MG63 (cell line): ENCODE data around the gene CCL19. TPM values are rescaled to one million over a fixed set of nuclear protein-coding genes. Genes with fewer than 3 reads are reported as not detected.

ENCODE experiments used
- DNase-seq: peaks from one replicate; pipeline ENCODE4 v3.0.0-alpha.2; 2020
- H3K27me3 ChIP-seq: fragments of 250-450 bp; sonication (Bioruptor Pico); 2 replicates; pipeline ENCODE4 v1.5.1; 2020; ENCODE audit warnings: mild to moderate bottlenecking, moderate library complexity
- H3K36me3 ChIP-seq: fragments of 250-450 bp; sonication (Bioruptor Pico); 2 replicates; pipeline ENCODE4 v1.5.1; 2020; ENCODE audit warnings: mild to moderate bottlenecking, moderate library complexity
- H3K4me3 ChIP-seq: fragments of 250-450 bp; sonication (Bioruptor Pico); 2 replicates; pipeline ENCODE4 v1.5.1; 2020; ENCODE audit warnings: mild to moderate bottlenecking, moderate library complexity
- H3K9me3 ChIP-seq: fragments of 250-450 bp; sonication (Bioruptor Pico); 2 replicates; pipeline ENCODE4 v1.5.1; 2020; ENCODE audit warnings: mild to moderate bottlenecking, moderate library complexity
- total RNA-seq: library from RNA; depleted of rRNA; stranded (reverse); fragments of >200 nt; shearing (Covaris generic); gene quantifications from 2 replicates; pipeline ENCODE4 v1.2.3, GENCODE V29; 2014; ENCODE audit warnings: low replicate concordance

The CCL19 gene
- total RNA-seq, 1 experiment from 2014 or later, result not detected

DNA sequence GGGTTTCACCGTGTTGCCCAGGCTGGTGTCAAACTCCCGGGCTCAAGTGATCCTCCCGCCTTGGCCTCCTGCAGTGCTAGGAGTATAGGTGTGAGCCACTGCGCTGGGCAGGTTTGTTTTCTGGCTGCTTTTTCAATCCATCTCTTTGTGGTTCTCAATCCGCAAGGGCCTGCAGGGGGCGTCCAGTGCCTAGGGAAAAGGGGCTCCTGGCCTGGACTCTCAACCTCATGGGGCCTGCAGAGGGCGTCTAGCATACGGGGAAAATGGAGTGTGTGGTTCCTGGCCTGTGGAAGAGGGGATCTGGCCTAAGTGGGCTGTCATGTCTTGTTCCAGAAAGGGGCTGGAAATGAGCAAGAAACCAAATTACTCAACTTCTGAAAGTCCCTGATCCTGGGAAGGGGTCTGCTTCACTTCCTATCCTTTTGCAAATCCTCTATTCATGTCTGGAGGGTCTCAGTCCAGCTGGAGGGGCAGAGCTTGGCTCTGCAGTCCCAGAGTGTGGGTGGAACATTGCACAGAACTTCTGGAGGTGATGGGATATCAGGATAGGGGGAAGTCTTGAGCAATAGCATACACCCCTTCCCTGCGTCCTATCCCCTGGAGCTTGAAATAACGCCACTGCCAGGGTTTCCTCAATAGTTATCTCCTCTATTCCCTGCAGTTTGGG lies 15.9 kb downstream of the CCL19 start:
- no peaks in the 10 kb centered on the region for H3K27me3 ChIP-seq
- DNase-seq, result peak; percentile 17
- H3K4me3 ChIP-seq, result no peak overlapping the region
- no peaks in the 10 kb centered on the region for H3K36me3 ChIP-seq
- no peaks in the 10 kb centered on the region for H3K9me3 ChIP-seq

GRCh38 chr9:34674440-34674839 lies 16.6 kb downstream of the CCL19 start:
- DNase-seq, result no peak
- H3K9me3 ChIP-seq, result no peaks in the 10 kb centered on the region
- H3K36me3 ChIP-seq, result no peaks in the 10 kb centered on the region
- no peaks in the 10 kb centered on the region for H3K27me3 ChIP-seq
- no peak overlapping the region for H3K4me3 ChIP-seq

DNA sequence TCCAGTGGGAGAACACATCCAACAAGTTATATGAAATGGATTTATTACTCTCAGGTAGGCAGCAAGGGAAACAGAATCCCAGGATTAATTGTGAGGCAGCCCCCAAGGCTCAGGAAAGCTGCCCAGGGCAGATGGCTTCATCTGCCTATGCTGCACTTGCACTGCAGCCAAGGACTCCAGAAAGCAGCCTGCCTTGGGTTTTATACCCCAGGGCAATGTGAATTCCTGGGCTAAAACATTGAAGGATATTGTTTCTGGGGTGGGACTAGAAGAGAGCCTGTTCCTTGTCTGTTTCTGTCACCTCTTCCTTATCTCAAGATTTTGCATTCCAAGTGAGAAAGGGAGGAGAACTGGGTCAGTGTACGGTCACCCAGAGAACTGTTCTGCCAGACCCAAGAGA lies 19.8 kb downstream of the CCL19 start:
- Histone ChIP-seq H3K4me3 (no peak overlapping the region), H3K36me3 (no peaks in the 10 kb centered on the region), H3K27me3 (no peaks in the 10 kb centered on the region), H3K9me3 (no peaks in the 10 kb centered on the region)
- DNase-seq, result no peak

GRCh38 chr9:34669809-34670562 lies 21.1 kb downstream of the CCL19 start:
- no peak for DNase-seq
- Histone ChIP-seq H3K27me3 (no peaks in the 10 kb centered on the region), H3K36me3 (no peaks in the 10 kb centered on the region), H3K9me3 (no peaks in the 10 kb centered on the region), H3K4me3 (no peak overlapping the region)

DNA sequence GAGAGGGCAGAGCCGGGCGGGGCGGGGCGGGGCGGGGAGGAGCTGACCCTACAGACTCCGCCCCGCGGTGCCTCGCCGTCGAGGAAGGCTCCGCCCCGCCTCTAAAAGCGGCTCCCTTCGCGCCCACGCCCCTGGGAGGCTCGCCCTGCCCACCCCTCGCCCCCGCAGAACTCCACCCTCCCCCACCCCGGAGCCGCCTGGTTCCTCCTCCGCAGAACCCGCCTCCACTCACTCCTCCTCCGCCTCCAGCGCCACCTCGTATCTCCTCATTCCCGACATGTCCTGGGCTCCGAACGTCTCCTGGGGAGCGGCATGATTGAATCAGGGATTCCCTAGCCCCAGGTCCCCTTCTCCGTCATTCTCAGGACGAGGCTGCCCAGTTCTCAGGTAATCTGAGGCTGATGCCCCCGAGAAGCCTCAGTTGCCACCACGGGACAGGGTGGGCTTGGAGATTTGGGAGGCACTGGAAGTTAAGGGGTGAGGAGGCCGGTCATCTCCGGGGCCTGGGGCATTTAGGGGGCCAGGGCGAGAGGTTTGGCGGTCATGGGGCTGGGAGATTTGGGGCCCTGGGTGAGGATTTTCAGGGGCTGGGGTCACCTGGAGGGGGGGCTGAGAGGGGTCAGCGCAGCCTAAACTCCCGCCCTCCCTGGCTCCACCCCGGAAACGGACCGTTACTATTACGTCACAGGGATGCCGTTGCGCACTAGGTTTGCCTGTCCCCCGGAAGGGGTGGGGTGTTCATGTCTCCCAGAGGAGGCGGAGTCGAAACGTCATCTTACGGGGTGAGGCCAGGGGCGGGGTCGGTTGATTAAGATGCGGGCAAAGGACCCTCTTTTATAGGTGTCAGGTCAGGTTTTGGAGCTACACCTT lies 25.5 kb downstream of the CCL19 start:
- peak overlapping the region; percentile 86 for H3K4me3 ChIP-seq
- H3K36me3 ChIP-seq, result no peaks in the 10 kb centered on the region
- no peaks in the 10 kb centered on the region for H3K9me3 ChIP-seq
- H3K27me3 ChIP-seq, result no peaks in the 10 kb centered on the region
- DNase-seq, result peak; percentile 84

DNA sequence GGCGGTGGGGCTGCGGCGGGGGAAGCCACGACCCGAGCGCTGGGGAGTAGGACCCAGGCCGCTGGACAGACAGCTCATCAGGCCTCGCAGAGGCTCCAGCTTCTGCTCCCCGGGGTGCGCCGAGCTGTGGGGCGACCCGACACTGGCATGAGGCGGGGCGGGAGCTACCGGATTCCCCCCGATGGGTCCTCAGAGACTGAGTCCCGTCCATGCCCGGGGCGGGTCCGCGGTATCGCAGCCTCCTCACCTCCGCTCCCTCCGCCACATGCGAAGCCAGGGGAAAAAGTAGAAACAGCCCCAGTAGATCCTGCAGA lies 26.1 kb downstream of the CCL19 start:
- no peak for DNase-seq
- Histone ChIP-seq H3K27me3 (no peaks in the 10 kb centered on the region), H3K9me3 (no peaks in the 10 kb centered on the region), H3K4me3 (peak overlapping the region; percentile 86), H3K36me3 (no peaks in the 10 kb centered on the region)

- H3K4me3 ChIP-seq, result peak overlapping the region; percentile 86
- H3K36me3 ChIP-seq, result no peaks in the 10 kb centered on the region
- DNase-seq, result peak; percentile 72
- H3K9me3 ChIP-seq, result no peaks in the 10 kb centered on the region
- no peaks in the 10 kb centered on the region for H3K27me3 ChIP-seq
Measured at GRCh38 chr9:34664281-34665066, 26.6 kb downstream of the CCL19 start.

GRCh38 chr9:34663303-34663605 lies 27.8 kb downstream of the CCL19 start:
- H3K9me3 ChIP-seq, result no peaks in the 10 kb centered on the region
- H3K27me3 ChIP-seq, result no peaks in the 10 kb centered on the region
- H3K4me3 ChIP-seq, result no peak overlapping the region
- no peak for DNase-seq
- no peaks in the 10 kb centered on the region for H3K36me3 ChIP-seq

DNA sequence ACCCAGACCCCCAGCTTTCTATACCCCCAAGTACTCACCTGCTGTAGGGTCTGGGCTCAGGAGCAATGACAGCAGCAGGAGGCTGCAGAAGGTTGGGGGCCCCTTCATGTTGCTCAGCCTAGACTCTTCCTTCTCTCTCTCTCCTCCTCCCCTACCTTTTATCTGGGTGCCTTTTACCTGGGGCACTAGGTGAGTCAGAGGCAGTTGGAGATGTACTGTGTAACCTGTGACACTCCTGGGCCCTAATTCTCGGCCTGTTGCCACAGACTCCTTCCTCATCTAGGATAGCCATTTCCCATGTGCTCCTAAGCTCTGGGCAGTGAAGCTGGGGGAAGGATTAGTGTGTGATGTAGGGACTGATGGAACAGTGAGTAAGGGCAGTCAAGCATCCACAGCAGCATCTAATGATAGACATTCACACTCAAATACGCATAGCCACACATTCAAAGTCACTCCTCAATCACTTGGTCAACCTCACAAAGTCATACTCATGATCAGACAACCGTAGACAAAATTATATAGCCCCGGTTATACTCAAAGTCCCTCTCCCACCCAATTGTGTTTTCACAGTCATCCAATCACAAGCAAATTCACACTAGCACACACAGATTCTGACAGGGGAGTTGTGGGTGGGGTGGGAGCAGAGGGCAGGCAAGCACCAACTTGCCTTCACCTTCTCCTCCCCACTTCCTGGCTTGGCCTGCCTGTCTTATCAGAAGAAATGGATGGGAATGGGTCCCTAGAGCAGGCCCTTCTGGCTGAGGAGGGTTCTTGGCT lies 28.4 kb downstream of the CCL19 start, which contains the start of gene CCL27:
TSS of gene CCL27 (minus strand) at position 132 of the 777 bp plus-strand sequence. CDS start at position 108, 24 bp downstream.
- H3K27me3 ChIP-seq, result no peaks in the 10 kb centered on the region
- H3K9me3 ChIP-seq, result no peaks in the 10 kb centered on the region
- no peak for DNase-seq
- no peak within 1 kb of the TSS for H3K4me3 ChIP-seq
- H3K36me3 ChIP-seq, result no peaks in the 10 kb centered on the region

- no peaks in the 10 kb centered on the region for H3K9me3 ChIP-seq
- no peak overlapping the region for H3K4me3 ChIP-seq
- DNase-seq, result no peak
- no peaks in the 10 kb centered on the region for H3K36me3 ChIP-seq
- no peaks in the 10 kb centered on the region for H3K27me3 ChIP-seq
Measured at GRCh38 chr9:34659592-34660253, 31.4 kb downstream of the CCL19 start.

GRCh38 chr9:34658461-34658860 lies 32.6 kb downstream of the CCL19 start:
- no peaks in the 10 kb centered on the region for H3K9me3 ChIP-seq
- DNase-seq, result no peak
- no peaks in the 10 kb centered on the region for H3K36me3 ChIP-seq
- H3K27me3 ChIP-seq, result no peaks in the 10 kb centered on the region
- no peak overlapping the region for H3K4me3 ChIP-seq

GRCh38 chr9:34656992-34657391 lies 34.1 kb downstream of the CCL19 start:
- no peaks in the 10 kb centered on the region for H3K36me3 ChIP-seq
- DNase-seq, result no peak
- H3K9me3 ChIP-seq, result no peaks in the 10 kb centered on the region
- H3K4me3 ChIP-seq, result no peak overlapping the region
- no peaks in the 10 kb centered on the region for H3K27me3 ChIP-seq

GRCh38 chr9:34655394-34655793 lies 35.7 kb downstream of the CCL19 start:
- Histone ChIP-seq H3K27me3 (no peaks in the 10 kb centered on the region), H3K36me3 (no peaks in the 10 kb centered on the region), H3K9me3 (no peaks in the 10 kb centered on the region), H3K4me3 (no peak overlapping the region)
- no peak for DNase-seq

- peak; percentile 87 for DNase-seq
- H3K36me3 ChIP-seq, result no peaks in the 10 kb centered on the region
- no peaks in the 10 kb centered on the region for H3K27me3 ChIP-seq
- no peaks in the 10 kb centered on the region for H3K9me3 ChIP-seq
- no peak overlapping the region for H3K4me3 ChIP-seq
Measured at GRCh38 chr9:34654323-34655051, 36.6 kb downstream of the CCL19 start.
